DMS 273 (cell line): ENCODE measurements around the gene GATM.
"Not testable (repeated sequence)": the region's sequence is repeated elsewhere in the genome, so short reads cannot be mapped to it uniquely, and the experiment has no call there.

Experiments
- DNase-seq: peaks from one replicate; lab custom pipeline; 2025; ENCODE audit not compliant: unreplicated experiment; lab: John Stamatoyannopoulos, UW

The GATM gene

GRCh38 chr15:45389351-45389750 is 11.0 kb upstream of the GATM start:
- no peak for DNase-seq

- no peak for DNase-seq
Measured at GRCh38 chr15:45387380-45388007, 9.2 kb upstream of the GATM start.

- no peak for DNase-seq
Measured at GRCh38 chr15:45386974-45387373, 8.6 kb upstream of the GATM start.

DNA sequence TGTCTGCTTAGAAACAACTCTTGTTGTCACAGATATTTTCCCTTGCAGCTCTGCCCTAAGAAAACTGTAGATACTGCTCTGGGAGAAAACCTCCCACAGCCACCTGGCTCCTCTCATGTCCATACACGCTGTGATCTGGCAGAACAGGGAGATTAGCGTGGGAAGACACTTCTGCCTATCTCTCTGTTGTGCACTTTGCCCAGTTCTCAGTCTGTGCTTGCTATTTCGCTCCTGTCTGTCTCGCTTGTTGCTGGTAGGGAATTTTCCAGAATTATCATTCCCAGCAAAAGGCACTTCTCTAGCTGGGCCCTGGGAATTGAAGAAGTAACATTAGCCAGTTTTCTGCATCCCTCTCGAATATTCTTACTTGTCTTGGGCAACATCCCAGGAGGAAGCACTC is 8.1 kb upstream of the GATM start:
- DNase-seq = peak; percentile 41

DNA sequence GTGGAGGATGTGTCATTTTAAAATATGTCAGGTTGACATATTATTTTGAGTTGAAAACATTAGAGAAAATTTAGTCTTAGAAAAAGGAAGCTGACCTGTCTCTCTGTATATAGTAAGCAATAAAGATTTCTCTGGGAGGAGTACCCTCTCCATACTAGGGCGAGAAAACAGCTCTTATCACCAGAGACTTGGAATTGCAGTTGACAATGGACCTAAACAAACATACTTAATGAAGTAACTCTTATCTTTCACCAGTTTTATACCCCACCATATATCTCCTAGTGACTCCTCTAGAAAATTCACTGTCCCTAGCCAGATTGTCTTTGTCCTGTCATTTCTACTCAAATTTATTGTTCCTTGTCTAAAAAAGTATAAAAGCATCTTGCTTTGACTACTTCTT is 7.2 kb upstream of the GATM start:
- DNase-seq = no peak

DNA sequence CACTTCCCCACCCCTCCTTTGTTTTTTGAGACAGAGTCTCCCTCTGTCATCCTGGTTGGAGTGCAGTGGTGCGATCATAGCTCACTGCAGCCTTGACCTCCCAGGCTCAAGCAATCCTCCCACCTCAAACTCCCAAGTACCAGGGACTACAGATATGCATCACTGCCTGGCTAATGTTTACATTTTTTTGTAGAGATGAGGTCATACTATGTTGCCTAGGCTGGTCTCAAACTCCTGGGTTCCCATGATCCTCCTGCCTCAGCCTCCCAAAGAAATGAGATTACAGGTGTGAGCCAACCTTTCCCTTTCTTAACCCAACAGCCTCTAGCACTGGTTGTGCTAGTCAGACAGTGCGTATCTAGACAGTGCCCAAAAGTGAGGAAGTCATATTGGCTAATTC is 6.4 kb upstream of the GATM start:
- no peak for DNase-seq

DNA sequence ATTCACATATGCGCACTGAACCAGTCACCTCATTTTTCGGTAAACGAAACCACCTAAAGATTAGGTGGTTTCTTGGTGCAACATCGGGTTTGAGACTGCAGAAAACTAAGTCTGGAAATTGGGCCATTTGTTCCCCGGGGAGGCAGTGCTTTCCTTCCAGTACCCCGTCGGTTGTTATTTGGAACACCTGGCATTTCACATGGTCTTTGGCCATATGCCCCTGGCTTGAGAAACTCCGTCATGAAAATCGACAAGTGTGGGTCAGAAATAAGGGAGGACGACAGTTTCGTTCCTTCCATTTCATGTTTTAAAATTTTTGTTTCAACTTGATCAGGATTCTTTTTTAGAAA is 544 bp upstream of the GATM start:
- DNase-seq = peak; percentile 73

GRCh38 chr15:45377609-45378148 is 665 bp downstream of the GATM start:
- DNase-seq = peak; percentile 93

DNA sequence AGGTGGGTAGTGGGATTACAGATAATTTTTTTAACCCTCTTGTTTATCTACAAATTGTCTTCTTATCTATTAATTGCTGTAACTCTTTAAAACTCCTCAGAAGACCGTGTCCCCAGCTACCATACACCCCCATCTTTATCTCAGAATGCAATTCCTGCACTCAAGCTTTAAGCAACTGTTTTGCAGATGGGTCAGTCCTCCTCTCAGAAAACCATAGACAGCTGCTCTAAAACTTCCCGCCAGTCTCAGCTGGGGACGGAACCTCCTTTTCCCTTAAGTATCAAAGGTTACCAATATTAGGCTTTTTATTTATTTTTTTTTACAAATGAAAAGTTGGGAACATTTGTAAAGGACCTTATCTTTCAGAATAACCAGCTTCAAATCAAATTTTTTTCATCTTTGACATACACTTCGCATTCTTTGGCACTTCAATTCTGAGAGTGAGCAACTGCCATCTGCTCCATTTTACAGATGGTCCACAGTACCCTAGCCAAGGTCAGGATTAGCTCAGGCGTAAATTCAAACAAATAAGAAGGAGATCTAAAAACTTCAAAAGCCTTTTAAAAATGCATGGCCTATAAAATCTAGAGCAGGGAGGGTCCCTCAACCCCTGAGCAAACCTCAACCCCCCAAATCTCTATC is 1.3 kb downstream of the GATM start:
- DNase-seq = peak; percentile 74

DNA sequence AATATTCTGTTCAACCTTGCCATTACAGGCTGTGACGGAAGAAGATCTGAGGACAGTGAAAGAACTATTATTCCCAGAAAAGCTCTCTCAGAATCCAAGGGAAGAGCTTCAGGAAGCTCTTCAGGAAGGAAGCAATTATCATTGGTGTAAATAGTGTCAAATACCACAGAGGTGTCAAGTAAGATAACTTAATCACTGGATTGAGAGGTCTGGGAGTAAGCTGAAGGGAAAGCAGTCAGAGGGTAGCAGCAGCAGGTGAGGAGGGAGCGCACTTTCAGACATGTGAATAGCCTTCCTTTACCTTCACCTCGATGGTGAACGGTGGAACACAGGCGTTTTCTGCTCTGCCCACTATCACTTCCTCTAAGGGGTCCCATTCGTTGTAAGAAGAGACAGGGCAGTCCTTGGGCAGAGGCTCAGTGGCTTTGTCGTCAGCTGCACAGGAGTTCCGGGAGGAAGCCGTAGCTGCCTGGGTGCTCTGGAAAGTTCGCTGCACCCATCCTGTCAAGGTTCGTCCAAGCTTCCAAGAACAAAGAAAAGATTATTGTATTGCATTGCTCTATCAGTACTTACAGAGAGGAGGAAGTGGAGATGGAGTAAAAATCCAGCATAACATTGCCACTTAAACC is 1.9 kb downstream of the GATM start:
- no peak for DNase-seq

DNA sequence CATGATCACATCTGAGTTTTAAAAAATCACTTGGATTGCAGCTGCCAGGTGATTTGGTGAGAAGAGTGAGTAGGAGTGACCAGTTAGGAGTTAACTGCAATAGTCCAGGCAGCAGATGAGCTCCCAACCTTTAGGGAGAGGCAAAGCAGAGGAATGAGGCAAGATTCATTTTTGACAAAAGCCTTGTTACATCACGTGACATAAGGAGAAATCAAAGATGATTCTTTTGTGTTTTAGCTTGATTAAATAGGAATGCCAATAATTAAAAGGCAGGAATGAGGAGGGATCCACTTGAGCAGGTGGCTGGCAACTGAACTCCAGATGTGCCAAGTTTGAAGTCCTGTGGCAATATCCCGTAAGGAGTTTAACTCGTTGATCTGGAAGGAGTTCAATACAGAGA is 2.5 kb downstream of the GATM start:
- no peak for DNase-seq

DNA sequence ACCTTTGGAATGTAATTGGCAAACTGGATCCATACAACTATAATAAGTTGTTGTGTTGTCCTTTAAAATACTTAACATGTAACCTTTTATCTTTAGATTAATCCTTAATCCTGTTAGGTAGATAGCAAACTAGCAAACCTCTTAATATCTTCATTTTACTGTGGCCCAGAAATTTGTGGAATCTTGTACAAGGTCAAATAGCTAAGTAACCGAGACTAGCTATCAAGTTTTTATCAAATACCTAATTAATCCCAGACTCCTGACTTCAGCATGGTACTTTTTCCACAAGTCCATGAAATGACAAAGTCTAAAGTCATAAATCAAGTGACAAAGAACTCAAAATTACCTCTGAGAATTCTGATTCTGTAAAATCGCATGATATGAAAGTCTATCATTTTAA is 4.4 kb downstream of the GATM start:
- DNase-seq = no peak

DNA sequence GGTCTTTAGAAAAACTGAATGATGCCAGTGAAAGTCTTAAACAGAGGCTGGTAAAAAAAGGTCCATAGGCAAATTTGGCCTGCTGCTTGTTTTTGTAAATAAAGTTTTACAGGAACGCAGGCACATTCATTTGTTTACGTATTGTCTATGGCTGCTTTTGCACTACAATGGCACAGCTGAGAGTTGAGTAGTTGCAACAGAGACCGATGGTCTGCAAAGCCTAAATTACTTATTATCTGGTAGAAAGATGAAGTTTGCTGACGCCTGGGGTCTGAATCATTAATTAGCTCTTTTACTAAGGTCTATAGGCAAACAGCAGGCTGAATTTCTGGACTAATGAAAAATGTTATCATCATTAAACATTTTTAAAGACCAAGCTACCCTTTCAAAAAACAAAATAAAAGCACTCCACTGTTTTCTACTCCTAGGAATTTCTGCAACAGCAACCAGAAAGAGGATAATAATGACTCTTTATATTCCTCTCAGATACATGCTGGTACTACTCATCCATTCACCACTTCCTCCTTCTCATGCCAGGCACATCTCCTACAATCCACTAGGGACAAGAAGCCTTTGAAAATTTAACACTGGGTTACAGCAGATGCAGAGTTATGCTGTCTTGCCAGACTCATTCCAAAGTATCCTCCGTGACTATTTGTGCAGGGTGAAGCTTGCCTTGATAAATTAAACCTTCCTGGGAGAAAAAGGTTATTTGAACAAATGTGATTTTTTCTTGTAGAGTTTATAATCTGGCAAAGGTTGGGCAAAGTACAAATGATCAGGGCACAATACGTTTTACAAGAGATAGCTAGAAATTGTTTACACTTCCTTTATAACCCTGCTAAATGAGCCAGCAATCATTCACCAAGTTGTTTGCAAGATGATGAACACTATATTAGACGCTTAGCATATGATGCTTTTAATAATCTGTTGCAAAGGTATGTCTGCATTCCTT is 6.0 kb downstream of the GATM start:
- DNase-seq = no peak

DNA sequence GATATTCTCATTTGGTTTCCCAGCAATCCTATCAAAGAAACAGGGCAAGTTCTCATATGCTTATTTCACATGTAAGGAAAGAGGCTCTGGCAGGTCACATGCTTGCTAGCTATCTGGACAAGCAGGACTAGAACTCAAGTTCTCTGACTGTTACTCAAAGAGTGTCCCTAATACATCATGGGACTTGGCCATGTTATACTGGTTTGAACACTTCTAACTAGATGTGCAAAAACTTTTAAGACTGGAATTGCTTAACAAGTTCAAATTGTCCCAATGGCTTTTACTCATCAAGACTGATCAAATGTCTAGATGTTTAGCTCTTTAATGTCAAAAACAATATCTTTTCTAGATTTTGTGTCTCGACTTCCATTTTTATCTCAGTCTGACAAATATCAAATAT is 6.8 kb downstream of the GATM start:
- DNase-seq = no peak

- DNase-seq = not testable (repeated sequence)
Measured at GRCh38 chr15:45370042-45370441, 8.3 kb downstream of the GATM start.

- not testable (repeated sequence) for DNase-seq
Measured at GRCh38 chr15:45367222-45367621, 11.1 kb downstream of the GATM start.

DNA sequence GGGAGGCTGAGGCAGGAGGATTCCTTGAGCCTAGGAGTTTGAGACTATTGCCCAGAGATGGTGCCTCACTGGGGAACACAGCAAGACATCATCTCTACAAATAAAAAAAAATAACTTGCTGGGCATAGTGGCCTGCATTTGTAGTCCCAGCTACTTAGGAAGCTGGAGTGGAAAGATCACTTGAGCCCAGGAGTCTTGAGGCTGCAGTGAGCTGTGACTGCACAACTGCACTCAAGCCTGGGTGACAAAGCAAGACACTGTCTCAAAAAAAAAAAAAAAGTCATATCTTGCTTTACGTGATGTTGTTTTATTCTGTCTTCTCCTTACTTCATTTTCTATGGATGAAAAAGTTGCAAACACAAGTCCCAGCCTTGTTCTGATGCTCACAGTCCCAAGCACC is 14.1 kb downstream of the GATM start:
- DNase-seq = no peak

- DNase-seq = no peak
Measured at GRCh38 chr15:45363801-45364200, 14.5 kb downstream of the GATM start.

- DNase-seq = no peak
Measured at GRCh38 chr15:45363334-45363733, 15.0 kb downstream of the GATM start.

DNA sequence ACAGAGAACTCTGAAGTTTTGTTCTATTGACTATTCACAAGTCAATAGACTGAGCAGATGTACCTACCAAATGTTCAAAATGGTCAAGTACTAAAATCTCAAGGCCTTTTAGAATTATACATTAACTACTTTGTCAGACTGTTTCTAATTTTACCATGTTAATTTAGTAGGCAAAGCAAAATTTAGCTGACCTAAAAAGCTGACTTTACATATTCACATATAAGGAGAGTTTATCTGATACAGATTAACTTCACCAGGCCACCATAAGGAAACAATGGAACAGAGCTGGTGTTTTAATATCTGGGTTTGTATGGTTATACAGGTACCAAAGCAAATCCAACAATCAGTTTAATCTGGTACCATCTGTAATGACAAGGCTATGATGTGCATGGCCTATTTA is 15.9 kb downstream of the GATM start:
- DNase-seq = no peak

DNA sequence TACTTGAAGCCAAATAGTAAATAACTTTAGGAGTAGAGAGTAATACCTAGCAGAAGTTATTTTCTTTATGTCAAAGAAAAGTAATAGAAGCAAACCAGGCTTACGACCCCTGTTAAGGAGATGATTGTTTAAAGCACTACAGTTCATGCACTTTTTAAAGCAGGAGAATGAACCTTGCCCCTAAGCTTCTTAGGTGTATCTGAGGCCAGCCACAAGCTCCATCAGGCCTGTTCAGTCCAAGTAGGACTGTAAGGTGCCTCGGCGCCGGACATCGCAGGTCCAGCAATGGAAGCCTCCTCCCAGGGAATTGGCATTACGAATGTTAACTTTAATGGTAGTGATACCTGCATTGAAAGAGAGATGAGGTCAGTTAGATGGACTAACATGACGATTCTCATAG is 16.5 kb downstream of the GATM start:
- DNase-seq = no peak
